Measurements from ENCODE around the gene TBL1Y.

The TBL1Y gene

GRCh38 chrY:7110086-7110485, 199.6 kb downstream of the TBL1Y start:
- no CpG with 5 or more reads among the region's 3 CpGs for WGBS (ENCODE audit: insufficient coverage, insufficient read length)
- Histone ChIP-seq H3K4me3 (ENCODE audit: low read length) (no peak overlapping the region), H3K27ac (ENCODE audit: low read length) (no peak overlapping the region), H3K9me3 (ENCODE audit: control insufficient read depth, insufficient read depth, low read length) (no peaks in the 10 kb centered on the region), H3K27me3 (ENCODE audit: control insufficient read depth, insufficient read depth, low read length) (no peaks in the 10 kb centered on the region), H3K36me3 (ENCODE audit: control insufficient read depth, insufficient read depth, low read length) (no peaks in the 10 kb centered on the region), H3K4me1 (ENCODE audit: control insufficient read depth, insufficient read depth, low read length) (no peaks in the 10 kb centered on the region)
- no peak for DNase-seq (ENCODE audit: low read depth, low spot score)

DNA sequence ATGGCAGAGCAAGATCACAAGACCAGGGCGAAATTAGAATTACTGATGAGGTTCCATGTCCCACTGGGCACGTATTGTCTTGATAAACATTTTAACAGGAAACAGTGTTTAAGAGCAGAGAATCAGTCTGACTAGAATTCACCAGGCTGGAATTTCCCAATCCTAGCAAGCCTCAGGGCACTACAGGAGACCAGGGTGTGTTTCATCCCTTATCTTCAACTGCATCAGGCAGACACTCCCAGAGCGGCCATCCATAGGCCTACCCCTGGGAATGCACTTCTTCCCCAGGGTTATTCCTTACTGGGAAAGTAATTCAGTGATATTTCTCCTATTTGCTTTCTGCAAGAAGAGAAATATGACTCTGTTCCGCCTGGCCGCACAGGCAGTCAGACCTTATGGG, 205.4 kb downstream of the TBL1Y start:
- Histone ChIP-seq H3K27me3 (ENCODE audit: control insufficient read depth, insufficient read depth, low read length) (no peaks in the 10 kb centered on the region), H3K27ac (ENCODE audit: low read length) (no peak overlapping the region), H3K4me1 (ENCODE audit: control insufficient read depth, insufficient read depth, low read length) (no peaks in the 10 kb centered on the region), H3K9me3 (ENCODE audit: control insufficient read depth, insufficient read depth, low read length) (no peaks in the 10 kb centered on the region), H3K36me3 (ENCODE audit: control insufficient read depth, insufficient read depth, low read length) (no peaks in the 10 kb centered on the region), H3K4me3 (ENCODE audit: low read length) (no peak overlapping the region)
- no peak for DNase-seq (ENCODE audit: low read depth, low spot score)
- no CpG with 5 or more reads among the region's 5 CpGs for WGBS (ENCODE audit: insufficient coverage, insufficient read length)

DNA sequence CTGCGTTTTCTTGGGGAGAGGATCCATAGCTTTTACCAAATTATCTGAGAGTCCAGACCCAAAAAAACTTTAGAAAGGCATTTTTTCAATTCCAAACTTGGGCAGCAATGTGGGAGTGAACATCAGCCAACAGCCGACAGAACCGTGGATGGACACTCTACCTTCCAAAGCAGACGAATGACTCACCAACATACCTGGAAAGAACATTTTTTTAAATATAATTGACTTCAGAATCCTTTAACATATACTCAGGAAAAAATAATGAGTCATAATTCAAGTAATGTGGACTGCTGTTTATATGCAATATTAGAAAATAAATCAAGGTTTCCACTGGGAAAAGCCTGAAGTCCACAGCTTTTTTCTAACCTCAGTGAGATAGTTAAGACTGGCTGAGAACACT, 211.7 kb downstream of the TBL1Y start:
- Histone ChIP-seq H3K9me3 (ENCODE audit: control insufficient read depth, insufficient read depth, low read length) (no peaks in the 10 kb centered on the region), H3K27ac (ENCODE audit: low read length) (no peak overlapping the region), H3K27me3 (ENCODE audit: control insufficient read depth, insufficient read depth, low read length) (no peaks in the 10 kb centered on the region), H3K4me3 (ENCODE audit: low read length) (no peak overlapping the region), H3K36me3 (ENCODE audit: control insufficient read depth, insufficient read depth, low read length) (no peaks in the 10 kb centered on the region), H3K4me1 (ENCODE audit: control insufficient read depth, insufficient read depth, low read length) (no peaks in the 10 kb centered on the region)
- no peak for DNase-seq (ENCODE audit: low read depth, low spot score)
- WGBS (ENCODE audit: insufficient coverage, insufficient read length): no CpG with 5 or more reads among the region's 4 CpGs

- Histone ChIP-seq H3K4me3 (ENCODE audit: low read length) (no peak overlapping the region), H3K4me1 (ENCODE audit: control insufficient read depth, insufficient read depth, low read length) (no peaks in the 10 kb centered on the region), H3K9me3 (ENCODE audit: control insufficient read depth, insufficient read depth, low read length) (no peaks in the 10 kb centered on the region), H3K27ac (ENCODE audit: low read length) (no peak overlapping the region), H3K27me3 (ENCODE audit: control insufficient read depth, insufficient read depth, low read length) (no peaks in the 10 kb centered on the region), H3K36me3 (ENCODE audit: control insufficient read depth, insufficient read depth, low read length) (no peaks in the 10 kb centered on the region)
- no CpG with 5 or more reads among the region's 6 CpGs for WGBS (ENCODE audit: insufficient coverage, insufficient read length)
- no peak for DNase-seq (ENCODE audit: low read depth, low spot score)
Measured at GRCh38 chrY:7125136-7126056, 214.9 kb downstream of the TBL1Y start.

DNA sequence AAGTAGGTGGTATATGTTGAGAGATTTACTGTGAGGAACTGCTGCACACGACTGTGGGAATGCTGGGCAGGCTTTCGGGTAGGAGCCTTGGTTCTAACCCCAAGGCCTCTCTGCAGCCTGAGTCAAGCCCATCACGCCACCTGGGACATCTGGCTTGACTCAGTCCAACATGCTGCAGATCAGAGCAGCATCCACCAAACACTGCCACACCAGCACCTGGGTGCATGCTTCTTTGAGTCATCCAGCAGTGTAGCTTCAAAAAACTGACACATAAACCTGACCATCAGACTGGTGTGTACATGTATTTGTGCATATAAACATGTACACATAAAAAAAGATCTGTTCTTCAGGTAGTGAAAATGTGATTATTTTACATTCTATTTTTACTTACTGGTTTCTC, 217.7 kb downstream of the TBL1Y start:
- Histone ChIP-seq H3K9me3 (ENCODE audit: control insufficient read depth, insufficient read depth, low read length) (no peaks in the 10 kb centered on the region), H3K4me3 (ENCODE audit: low read length) (no peak overlapping the region), H3K36me3 (ENCODE audit: control insufficient read depth, insufficient read depth, low read length) (no peaks in the 10 kb centered on the region), H3K27me3 (ENCODE audit: control insufficient read depth, insufficient read depth, low read length) (no peaks in the 10 kb centered on the region), H3K27ac (ENCODE audit: low read length) (no peak overlapping the region), H3K4me1 (ENCODE audit: control insufficient read depth, insufficient read depth, low read length) (no peaks in the 10 kb centered on the region)
- no peak for DNase-seq (ENCODE audit: low read depth, low spot score)
- no CpG with 5 or more reads among the region's 3 CpGs for WGBS (ENCODE audit: insufficient coverage, insufficient read length)
